Sigmoid colon (tissue), 4 donors: ENCODE measurements around the gene CYTH4.

Experiments
- CTCF ChIP-seq, 4 experiments: fragments of 450-650 bp in 3 of 4; fragments of 200-600 bp in 1 of 4; IDR thresholded peaks; one replicate each; pipeline ENCODE4 v1.5.1; 2016 to 2019; ENCODE audit warnings: antibody characterized with exemption in 4 of 4, mild to moderate bottlenecking in 3 of 4, moderate library complexity in 2 of 4
- EP300 ChIP-seq, 4 donors: sonication (generic); formaldehyde crosslinking; IDR thresholded peaks; one replicate each; pipeline ENCODE4 v1.6.1; 2017; ENCODE audit warnings: antibody characterized with exemption in 4 of 4
- POLR2A ChIP-seq, 2 donors: fragments of 450-650 bp; IDR thresholded peaks; one replicate each; pipeline ENCODE4 v1.6.1; 2016; ENCODE audit warnings: antibody characterized with exemption in 2 of 2, mild to moderate bottlenecking in 2 of 2, moderate library complexity in 2 of 2
- POLR2AphosphoS5 ChIP-seq, 4 donors: sonication (generic); formaldehyde crosslinking; IDR thresholded peaks; one replicate each; pipeline ENCODE4 v1.6.1; 2017; ENCODE audit warnings: antibody characterized with exemption in 4 of 4

- no peak for TF ChIP-seq POLR2A (IDR thresholded peaks at IDR 0.05)
- no peak for TF ChIP-seq CTCF (IDR thresholded peaks at IDR 0.05)
- no peak for TF ChIP-seq POLR2AphosphoS5 (IDR thresholded peaks at IDR 0.05)
- TF ChIP-seq EP300 (IDR thresholded peaks at IDR 0.05), result no peak
Measured at GRCh38 chr22:37342065-37342464, 59.8 kb downstream of the CYTH4 start.
